HG03064 (cell line): ENCODE data around the gene RAB40AL.
"Not testable (repeated sequence)": the region's sequence is repeated elsewhere in the genome, so short reads cannot be mapped to it uniquely, and the experiment has no call there.

ENCODE experiments used
- ATAC-seq: cut with Tn5 transposase; IDR thresholded peaks from one replicate; pipeline ENCODE4 v1.9.1; 2021; ENCODE audit warnings: low read depth; ENCODE audit not compliant: unreplicated experiment

Gene RAB40AL, protein sequence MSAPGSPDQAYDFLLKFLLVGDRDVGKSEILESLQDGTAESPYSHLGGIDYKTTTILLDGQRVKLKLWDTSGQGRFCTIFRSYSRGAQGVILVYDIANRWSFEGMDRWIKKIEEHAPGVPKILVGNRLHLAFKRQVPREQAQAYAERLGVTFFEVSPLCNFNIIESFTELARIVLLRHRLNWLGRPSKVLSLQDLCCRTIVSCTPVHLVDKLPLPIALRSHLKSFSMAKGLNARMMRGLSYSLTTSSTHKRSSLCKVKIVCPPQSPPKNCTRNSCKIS

DNA sequence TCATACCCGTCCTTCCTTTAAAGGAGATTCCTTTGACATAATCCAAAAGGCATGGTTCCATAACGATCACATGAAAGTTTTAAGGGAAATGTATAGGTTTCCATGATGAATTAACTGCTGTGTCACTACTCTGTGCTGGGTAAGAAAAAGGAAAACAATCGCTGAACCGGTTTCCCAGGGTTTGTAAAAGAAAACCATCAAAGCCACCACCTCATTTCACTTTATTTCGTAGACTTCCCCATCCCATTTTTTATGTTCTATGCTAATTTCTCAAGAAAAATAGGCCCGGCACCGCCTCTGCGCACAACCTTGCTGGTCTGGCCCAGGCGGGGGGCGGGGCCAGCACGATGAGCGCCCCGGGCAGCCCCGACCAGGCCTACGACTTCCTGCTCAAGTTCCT is at the start of gene RAB40AL:
RAB40AL (plus strand) TSS at position 301 of the 400 bp plus-strand sequence; CDS start at position 348, 47 bp downstream.
- not testable (repeated sequence) for ATAC-seq

DNA sequence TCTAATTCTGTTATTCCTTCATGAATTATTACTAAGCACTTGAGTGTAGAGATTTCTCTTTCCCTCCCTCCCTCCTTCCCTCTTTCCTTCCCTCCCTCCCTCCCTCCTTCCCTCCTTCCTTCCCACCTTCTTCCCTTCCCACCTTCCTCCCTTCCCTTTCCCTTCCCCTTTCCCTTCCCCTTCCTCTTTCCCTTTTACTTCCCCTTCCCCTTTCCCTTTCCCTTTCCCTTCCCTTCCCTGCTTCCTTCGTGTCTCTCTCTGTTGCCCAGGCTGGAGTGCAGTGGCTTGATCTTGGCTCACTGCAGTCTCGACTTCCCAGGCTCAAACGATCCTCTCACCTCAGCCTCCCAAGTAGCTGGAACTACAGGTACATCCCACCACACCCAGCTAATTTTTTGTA is 49.4 kb upstream of the RAB40AL start:
- no peak for ATAC-seq

DNA sequence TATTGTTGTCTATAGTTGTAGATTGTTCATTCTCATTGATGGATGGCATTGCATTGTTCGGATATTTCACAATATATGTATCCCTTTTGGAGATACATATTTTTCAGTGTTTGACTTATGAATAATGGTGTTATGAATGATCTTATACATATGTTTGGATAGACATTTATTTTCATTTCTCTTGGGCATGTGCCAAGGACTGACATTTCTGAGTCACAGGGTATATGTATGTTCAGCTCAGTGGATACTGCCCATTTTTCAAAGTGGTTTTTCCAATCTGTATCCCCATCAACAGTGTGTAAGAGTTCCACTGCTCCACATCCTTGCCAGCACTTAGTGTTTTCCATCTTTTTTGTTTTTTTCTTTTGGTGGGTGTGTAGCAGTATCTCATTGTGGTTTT is 45.0 kb upstream of the RAB40AL start:
- no peak for ATAC-seq

DNA sequence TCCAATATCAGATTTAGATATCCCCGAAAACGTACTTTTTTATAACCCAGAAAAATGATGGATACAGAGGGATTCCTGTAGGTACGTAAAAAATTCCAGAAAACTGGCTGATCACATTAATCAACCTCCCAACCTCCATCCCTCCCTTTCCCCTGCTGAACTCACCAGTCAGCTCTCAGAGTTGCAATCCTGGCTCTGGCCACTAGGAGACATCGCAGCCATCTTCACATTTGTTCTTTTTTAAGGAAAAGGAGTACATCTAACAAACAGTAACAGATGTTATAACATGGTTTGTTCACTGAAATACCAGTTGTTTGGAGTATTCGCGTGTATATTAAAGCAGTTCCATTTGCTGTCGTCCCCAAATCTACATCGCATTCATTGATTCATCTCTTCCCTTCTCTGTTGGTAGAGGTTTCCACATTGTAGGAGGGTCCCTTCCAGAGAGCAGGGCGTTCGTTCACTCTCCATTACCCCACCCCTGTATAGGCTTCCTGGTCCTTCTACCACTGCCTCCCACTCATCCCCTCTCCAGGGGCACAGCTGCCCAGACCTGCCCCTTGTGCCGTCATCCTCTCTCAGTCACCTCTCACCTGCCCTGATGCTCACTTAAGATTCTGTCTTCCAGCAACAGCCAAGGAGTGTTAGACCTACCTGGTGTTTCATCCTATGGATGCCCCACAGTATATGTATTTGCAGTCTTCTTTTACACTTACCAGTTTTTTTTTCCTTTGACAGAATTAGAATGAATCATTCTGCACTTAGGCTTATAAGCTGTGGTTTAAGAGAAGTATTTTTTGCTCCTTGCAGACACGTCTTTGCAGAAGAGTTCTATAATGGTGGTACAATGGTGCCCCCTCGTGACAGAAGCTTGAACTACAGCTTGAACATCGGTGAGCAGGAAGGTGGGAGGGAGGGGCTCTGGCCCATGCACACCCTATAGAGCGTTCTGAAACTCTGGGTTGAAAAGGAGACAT is 36.8 kb upstream of the RAB40AL start:
- ATAC-seq: peak; percentile 72

DNA sequence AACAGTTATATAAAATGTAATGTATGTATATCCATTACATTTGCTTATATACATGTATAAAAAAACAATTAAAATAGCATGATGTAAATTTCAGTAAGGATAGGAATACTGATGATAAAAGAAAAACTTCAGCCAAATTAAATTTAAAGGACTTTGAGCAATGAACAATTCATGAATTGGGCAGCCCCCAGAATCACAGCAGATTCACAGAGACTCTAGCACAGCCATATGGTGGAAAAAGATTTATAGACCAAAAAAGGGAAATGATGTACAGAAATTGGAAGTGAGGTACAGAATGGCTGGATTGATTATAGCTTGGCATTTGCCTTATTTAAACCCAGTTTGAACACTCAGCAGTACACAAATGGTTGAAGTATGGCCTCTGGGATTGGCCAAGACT is 34.7 kb upstream of the RAB40AL start:
- ATAC-seq: no peak

DNA sequence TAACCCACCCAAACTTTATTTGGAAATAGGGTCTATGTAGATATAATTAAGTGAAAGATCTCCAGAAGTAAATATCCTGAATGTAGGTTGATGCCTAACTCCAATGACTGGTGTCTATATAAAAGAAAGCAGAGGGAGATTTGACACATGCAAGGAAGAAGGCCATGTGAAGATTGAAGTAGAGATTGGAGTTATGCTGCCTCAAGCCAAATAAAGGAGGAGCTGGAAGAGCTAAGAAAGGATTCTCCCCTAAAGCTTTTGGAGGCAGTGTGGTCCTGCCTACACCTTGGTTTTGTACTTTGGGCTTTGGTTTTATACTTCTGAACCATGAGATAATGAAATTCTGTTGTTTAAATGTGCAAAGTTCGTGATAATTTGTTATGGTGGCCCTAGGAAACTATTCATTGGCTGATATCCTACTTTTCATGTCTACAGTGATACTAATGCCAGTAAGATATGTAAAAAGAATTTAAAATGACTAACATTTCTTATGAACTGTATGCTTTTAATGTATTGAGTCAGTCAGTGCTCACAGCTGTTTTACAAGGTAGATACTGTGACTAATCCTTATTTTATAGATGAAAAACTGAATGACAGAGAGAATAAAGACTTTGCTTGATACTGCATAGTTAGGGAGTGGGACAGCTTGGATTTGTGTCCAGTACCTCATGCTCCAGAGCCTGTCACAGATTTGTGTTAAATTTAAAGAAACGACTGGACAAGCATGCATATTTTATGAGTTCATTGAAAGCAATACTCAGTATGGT is 5.9 kb upstream of the RAB40AL start:
- ATAC-seq: no peak

DNA sequence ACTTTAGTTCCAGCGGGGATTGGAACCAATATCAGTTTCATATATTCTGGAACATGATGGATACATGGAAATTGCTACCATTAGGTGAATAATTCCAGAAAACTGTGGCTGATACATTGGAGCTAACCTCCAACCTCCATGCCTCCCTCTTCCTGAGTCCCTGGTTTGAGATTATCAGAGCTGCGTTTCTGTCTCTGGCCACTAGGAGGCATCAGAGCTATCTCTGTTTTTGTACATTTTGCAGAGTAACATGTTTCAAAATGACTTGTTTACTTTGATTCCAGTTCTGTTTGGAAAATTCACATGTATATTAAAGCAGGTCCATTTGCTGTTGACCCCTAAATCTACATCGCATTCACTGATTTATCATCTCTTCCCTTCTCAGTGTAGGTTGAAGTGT is 2.4 kb upstream of the RAB40AL start:
- ATAC-seq: no peak

DNA sequence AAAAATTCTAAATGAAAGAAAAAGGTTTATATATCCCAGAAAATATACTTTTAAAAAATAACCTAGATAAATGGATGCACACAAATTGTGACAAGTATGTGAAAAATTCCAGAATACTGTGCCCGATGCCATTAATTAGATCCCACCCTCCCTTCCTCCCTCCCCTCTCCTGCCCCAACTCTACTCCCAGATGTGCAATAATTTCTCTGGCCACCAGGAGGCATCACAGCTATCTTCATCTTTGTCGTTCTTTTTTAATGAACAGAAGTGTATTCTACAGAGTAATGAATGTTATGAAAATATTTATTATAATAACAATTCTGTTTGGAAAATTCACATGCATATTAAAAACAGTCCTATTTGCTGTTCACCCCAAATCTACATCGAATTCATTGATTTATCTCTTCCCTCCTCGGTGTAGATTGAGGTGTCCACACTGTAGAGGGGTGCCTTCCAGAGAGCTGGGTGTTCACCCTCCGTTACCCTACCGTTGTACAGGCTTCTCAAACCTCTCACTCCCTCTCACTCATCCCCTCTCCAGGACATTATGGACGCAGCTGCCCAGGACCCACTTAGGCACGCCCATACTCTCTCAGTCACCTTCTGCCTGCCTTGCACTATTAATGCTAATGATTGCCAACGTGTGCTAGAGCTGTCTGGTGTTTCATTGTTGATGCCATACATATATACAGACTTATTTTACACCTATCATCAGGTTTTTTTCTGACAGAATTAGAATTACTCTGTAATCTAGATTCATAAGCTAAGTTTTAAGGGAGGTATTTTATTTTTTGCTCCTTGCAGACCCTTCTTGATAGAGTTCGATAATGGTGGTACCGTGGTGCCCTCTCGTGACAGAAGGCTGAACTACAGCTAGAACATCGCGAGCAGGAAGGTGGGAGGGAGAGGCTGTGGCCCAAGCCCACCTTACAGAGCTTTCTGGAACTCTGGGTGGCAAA is 14.1 kb downstream of the RAB40AL start:
- ATAC-seq: no peak

DNA sequence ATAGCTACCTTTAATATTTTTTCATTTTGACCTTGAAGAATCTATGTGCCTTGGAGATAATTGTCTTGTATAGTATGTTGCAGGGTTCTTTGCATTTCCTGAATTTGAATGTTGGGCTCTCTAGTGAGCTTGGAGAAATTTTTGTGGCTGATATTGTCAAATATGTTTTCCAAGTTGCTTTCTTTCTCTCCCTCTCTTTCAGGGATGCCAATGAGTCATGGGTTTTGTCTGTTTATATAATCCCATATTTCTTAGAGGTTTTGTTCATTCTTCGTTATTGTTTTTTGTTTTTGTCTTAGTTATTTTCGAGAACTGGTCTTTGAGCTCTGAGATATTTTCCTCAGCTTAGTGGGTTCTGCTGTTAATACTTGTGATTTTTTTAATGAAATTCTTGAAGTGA is 20.7 kb downstream of the RAB40AL start:
- ATAC-seq: no peak

DNA sequence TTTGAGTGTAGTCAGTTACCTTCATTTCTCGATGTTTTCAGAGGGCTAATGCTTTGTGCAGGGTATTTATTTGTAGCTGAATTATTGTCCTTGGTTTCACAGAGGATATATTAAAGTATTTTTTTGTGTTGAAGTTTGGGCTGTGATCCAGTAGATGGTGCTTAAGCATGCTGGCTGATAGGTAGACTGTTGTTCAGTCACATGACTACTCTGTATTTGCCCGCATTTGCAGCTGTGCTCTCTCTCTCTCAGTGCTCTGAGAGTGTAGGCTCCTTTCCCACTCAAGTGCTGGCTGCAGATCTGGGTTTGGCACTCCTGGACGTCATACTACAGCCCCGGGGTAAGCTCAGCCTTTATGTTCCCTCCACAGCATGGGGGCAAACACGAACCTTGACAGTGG is 21.7 kb downstream of the RAB40AL start:
- no peak for ATAC-seq

DNA sequence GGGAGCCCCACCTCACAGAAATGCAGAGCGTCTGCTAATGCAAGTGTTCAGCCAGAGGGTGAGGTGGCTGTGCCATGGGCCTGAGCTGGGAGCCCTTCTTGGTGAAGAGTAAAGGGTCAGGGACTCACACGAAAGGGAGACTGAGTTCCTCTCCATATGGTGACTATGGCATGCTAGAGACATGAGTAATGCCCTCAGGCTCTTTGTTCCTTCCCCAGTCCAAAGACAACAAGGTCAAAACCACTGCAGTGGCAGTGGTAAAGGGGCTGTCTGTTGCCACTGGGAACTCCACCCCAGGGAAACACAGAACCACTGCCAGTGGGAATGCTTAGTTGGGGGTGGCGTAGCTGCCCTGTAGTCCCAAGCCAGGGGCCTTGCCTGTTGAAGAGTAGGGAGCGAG is 22.4 kb downstream of the RAB40AL start:
- ATAC-seq: no peak

DNA sequence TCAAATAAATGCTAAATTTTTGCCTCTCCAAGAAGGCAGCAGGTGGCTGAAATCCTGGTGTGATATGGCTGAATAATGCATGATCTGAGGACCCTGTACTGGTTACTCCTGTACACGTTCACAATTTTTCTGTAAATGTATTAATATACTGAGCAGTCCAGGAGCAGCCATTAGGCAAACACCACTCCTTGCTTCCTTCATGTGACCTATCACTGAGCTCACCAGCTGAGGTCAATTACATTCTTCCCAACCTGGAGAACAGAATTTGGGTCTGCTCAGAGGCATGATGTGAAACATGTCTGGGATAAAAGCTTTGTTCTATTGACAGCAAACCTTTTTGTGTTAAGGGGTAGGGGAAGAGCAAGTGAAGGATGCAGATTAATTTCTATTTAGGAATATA is 26.9 kb downstream of the RAB40AL start:
- no peak for ATAC-seq

DNA sequence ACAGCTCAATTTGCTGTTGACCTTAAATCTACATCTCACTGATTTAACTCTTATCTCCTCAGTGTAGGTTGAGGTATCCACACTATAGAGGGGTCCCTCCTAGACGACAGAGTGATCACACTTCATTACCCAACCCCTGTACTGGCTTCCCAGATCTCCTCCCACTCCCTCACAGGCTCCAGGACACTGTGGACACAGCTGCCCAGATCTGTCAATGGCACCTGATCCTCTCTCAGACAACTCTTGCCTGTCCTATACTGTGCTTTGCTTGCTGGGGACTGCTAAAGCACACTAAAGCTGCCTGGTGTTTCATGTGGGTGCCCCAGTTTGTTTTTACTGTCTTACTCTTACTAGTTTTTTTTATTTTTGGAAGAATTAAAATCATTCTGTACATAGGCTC is 27.9 kb downstream of the RAB40AL start:
- ATAC-seq: no peak

DNA sequence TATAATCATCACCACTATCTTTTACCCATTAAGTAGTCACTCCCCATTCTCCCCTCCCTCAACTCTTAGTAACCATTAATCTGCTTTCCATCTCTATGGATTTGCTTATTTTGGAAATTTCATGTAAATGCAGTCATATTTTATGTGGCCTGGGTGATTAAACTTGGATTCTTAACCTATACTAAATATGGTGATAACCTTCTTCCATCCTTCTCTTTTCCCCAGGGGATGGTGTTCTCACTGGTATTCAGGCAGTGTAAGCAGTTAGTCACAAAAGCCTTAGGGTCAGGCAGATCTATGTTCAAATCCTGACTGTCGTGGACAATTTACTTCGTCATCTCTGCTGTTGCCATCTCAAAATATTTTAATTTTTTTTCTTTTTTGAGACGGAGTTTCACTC is 29.6 kb downstream of the RAB40AL start:
- no peak for ATAC-seq

DNA sequence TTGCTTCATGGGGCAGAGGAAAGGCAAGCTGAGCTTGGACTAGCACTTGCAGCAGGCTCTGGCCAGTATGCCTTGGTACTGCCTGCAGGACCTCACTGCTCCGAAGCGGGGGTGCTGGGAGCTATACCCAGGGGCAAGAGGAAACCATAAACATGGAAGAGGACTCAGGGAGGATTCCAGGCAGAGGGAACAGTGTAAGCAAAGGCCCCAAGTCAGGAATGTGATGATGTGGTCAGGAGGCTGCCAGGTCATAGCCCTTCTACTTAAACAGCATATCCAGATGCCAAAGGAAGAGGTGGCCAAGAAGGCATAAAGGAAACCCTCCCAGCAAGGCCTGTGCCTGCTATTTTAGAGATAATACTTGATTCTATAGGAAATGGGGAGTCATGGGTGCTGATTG is 31.1 kb downstream of the RAB40AL start:
- ATAC-seq: no peak

DNA sequence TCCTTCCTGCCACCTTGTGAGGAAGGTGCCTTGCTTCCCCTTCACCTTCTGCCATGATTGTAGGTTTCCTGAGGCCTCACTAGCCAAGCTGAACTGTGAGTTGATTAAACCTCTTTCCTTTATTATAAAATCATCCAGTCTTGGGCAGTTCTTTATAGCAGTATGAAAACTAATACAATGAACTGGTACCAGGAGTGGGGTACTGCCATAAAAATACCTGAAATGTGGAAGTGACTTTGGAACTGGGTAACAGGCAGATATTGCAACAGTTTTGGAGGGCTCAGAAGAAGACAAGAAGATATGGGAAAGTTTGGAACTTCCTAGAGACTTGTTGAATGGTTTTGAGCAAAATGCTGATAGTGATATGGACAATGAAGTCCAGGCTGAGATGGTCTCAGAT is 34.5 kb downstream of the RAB40AL start:
- not testable (repeated sequence) for ATAC-seq

DNA sequence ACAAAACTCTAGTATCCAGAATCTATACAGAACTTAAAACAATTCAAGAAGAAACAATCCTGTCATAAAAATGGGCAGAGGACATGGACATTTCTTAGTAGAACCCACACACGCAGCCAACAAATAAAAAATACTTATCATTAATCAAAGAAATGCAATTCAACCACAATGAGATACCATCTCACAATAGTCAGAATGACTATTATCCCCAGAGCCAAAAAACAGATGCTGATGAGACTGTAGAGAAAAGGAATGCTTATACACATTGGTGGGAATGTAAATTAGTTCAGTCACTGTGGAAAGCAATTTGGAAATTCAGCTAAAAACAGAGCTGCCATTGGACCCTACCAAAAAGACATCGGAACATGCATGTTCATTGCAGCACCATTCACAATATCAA is 37.9 kb downstream of the RAB40AL start:
- no peak for ATAC-seq

DNA sequence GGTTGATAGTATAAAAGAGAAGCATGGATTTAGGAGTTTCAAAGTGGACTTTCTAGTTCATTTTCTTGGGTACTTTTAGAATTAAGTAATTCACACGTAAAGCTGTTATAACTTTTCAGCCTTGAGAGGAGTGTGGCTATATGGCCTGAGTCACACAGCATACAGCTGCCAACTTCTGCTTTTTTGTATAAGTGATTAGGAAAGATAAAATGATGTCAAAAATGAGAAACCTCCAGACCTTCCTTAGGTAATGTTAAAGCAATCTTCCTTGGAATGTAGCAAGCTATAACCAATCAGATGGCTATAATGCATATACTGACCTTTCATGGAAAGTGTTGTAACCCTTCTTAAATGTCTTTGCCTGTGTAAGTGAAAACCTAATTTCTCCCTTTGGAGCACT is 39.2 kb downstream of the RAB40AL start:
- no peak for ATAC-seq

DNA sequence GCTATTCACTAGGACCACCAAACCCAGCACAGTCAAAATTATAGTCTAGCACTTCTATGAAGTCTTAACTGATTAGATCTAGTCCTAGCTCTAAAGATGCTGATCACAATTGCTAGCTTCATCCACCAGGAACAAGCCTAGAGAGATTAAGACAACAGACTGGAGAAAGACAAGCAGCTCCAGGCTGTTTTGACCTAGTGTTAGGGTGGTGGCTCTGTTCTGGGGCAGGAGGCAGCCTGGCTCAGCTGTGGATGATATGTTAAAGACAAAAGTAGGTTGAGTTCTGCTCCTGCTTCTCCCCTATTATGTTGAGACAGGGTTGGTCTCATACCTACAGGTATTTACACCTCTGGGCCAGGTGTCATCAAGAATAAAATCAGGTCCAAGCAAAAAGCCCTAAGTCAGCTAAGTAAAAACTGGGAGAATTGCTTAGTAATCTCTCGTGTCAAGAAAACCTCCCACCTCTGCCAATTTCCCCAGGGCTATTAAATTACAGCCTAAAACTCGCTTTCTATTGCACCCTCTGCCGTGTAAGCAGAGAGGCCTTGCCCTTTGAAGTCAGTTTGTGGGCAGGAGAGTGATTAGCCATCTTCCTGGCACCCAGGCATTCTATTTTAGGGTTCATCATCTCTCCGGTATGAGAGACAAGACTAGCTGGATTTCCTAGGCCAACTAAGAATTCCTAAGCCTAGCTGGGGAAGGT is 39.9 kb downstream of the RAB40AL start:
- ATAC-seq: no peak
